Measurements from ENCODE around the gene SPSB1.

The SPSB1 gene

DNA sequence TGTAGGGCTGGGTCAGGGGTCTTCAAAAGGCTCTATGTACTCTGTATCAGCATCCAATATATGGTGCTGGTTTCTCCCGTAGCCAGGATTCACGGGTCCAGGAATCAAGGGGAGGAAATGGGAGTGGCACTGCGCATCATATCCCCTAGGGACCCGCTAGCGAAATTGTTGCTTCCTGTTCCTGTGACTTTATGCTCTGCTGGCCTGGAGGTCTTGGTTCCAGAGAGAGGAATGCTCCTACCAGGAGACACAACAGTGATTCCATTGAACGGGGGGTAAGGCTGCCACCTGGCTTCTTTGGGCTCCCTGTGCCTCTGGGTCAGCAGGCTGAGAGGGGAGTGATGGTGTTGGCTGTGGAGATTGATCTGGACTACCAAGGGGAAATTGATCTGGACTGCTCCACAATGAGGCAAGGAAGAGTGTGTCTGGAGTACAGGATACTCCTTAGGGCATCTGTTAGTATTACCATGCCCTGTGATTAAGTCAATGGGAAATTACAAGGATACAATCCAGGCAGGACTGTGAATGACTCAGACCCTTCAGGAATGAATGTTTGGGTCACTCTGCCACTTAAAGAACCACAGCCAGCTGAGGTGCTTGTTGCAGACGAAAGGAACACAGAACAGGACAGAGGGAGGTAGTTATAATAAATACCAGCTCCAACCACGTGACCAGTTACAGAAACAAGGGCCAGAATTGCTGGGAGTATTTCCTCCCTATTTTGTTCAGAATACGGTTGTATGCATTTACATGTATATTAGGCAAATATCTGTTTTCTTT, 10.2 kb downstream of the SPSB1 start:
- no peak for DNase-seq

DNA sequence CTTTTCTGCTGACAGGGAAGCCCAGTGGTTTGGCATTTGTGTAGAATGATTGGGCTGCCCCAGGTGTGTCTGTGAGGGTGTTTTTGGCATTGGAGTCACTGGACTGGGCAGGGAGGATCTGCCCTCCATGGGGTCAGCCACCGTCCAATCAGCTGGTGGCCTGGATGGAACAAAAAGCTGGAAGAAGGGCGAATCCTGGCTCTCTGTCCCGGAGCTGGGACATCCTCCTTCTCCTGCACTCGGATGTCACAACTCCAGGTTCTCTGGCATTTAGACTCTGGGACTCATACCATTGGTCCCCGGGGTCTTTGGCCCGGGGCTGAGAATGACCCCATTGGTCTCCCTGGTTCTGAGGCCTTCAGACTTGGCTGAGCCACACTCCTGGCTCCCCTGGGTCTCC, 11.2 kb downstream of the SPSB1 start:
- no peak for DNase-seq

DNA sequence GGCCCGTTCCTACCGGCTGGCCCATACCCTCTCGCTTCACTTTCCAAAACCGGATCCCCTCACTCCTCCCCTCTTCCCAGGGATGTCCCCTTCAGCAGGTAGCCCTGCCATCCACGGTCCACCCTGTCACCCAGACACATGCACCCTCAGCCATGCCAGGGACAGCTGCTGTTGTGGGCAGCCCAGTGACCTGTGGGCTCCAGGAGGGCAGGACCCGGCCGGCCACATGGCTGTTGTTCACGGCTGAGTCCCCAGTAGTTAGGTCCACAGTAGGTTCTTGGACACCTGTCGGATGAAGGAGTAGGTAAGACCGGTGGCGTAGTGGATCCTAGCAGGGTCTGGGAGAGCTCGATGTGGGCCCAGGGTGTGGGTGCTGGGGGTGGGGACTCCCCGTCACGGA, 12.5 kb downstream of the SPSB1 start:
- no peak for DNase-seq

DNA sequence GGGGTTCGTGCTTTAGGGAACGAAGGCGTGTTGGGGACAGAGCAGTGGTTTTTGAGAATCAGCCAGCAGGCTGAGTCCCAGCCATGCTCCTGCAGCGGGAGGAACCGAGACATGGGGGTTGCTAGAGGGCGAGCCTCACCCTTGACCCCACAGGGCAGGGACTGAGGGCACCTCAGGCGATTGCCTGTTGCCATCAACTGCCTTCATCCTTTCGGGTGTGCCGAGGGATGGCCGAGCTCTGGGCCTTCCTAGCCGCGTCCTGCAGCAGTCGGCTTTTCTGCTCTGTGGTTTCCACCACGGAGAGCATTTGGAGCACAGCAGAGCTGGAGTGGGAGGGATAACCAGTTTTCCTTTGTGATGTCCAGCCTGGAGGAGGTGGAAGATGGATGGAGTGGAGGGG, 13.3 kb downstream of the SPSB1 start:
- DNase-seq: no peak

DNA sequence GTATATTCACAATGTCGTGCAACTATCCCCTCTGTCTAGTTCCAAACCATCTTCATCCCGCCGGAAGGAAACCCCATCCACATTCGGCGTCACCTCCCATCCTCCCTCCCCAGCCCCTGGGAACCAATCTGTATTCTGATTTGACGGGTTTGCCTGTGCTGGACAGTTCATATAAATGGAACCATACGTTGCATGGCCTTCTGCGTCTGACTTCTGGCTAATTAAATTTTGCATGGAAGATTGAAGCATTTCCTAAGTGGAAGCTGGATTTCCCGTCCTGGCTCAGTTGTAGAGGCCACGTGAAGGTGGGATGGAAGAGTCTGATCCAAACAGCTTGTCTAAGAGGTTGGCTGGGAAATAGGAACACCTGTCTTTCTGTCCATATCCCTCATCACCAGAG, 14.6 kb downstream of the SPSB1 start:
- DNase-seq: no peak

DNA sequence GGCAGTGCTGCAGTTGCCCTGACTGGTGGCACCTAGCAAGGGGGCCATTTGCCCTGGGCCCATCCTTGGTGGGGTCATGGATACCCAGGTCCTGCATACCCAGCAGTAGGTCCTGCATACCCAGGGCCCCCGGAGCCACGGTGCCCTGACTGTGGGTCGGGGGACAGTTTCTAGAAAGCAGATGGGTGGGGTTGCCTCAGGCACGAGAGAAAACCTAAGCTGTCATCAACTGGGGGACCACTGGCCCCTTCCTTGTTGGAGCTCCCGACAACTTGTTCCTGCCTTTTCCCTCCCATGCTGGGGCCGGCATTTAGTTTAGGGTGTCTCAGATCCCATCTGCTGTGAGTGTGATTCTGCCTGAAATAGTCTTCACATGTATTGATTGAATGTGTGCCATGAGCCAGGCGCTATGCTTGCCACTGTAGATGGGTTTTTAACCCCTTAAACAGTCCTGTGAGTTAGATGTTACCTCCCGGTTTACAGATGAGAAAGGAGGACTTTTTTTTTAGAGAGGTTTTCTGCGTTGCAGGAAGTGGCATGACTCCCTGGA, 15.6 kb downstream of the SPSB1 start:
- no peak for DNase-seq

DNA sequence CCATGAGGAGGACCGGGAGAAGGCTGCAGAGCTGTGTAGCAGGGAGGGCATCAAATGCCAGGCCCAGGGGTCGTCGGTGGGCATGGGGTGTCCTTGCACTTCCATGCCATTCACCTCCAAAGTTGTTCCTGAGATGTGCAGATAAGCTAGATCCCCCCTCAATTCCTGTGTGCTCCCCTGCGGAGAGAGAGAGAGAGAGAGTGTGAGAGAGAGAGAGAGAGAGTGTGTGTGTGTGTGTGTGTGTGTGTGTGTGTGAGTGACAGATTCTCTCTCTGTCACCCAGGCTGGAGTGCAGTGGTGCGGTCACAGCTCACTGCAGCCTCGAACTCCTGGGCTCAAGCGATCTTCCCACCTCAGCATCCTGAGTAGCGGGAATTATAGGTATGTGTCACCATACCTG, 16.4 kb downstream of the SPSB1 start:
- DNase-seq: no peak

DNA sequence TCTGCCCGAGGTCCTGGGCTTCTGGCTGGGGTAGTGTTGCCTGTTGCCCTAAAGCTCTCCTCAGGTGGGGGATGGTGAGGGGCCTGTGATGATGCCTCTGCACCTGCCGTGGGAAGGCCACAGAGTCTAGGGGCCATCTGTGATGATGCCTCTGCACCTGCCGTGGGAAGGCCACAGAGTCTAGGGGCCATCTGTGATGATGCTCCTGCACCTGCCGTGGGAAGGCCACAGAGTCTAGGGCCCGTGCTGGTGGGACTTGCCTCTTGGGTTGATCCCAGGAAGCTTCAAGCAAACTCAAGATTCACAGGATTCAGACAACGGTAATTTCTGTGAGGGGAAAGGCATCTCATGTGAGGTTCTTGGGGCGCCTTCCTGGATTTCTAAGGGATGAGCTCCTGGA, 17.3 kb downstream of the SPSB1 start:
- DNase-seq: no peak

DNA sequence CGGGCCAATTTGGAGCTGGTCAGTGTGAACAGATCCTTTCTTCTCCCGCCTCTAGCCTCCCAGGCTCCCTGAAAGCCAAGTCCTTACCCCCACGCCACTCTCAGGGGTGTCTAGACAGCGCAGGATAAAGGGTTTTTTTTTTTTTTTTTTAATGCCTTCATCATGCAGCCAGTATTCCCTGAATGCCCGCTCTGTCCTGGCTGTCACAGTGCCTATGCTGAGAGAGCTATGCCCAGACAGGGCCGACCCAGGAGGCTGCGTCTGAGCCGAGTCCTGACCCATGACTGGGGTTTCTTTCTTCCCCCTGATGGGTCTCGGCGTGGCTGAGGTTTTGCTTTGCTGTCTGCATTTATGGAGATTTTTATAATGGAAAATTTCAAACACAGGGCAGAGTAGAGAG, 18.3 kb downstream of the SPSB1 start:
- no peak for DNase-seq

DNA sequence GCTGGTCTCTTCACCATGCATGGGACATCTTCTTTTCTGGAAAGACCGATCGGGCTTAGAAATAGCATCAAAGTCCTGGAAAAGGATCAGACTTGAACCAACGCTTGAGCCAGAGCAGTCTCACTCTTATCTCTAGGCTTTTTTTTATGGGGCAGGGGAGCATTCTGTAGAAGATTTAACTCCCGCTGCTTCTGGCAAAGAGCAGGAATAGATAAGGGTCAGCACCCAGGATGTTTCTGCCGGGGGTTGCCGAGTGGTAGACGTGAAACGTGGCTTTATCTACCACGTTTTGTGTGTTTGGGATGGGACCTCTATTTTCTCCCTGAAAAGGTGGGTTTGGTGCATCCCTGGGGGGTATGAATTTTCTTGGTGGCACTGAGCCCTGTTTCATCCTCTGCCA, 18.8 kb downstream of the SPSB1 start:
- no peak for DNase-seq

DNA sequence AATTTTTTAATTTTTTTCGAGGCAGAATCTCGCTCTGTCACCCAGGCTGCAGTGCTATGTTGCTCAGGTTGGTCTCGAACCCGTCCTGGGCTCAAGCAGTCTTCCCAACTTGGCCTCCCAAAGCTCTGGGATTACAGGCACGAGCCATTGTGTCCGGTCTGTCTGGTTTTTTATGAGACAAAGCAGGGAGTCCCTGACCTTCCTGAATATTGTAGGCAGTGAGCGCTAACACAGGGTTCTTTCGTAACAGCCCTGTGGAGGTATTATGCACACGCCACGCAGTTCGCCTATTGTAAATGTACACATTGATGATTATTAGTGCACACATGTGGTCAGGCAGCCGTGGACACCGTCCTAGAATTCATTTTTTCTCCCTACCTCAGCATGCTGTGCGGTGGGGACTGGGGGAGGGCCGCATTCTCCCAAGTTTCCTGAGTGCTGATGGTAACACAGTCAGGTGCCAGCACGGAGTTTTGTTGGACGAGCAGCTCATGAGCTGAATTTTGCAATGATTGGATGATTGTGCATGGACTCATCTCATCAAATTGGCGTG, 19.6 kb downstream of the SPSB1 start:
- no peak for DNase-seq

DNA sequence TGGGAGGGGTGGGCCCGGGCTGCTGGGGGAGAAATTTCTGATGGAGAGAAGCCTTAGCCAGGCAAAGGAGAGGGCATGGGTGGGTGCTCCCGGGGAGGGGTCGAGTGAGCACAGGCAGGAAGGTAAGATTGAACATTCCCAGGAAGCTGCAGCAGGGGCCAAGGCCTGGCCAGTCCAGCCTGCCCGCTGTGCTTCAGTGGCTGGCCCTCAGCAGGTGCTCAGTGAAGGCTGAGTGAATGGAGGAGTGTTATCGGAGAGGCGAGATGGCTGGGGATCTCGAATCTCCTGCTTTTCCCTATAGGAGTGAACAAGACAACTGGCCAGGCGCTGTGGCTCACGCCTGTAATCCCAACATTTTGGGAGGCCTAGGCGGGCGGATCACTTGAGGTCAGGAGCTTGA, 20.9 kb downstream of the SPSB1 start:
- no peak for DNase-seq

DNA sequence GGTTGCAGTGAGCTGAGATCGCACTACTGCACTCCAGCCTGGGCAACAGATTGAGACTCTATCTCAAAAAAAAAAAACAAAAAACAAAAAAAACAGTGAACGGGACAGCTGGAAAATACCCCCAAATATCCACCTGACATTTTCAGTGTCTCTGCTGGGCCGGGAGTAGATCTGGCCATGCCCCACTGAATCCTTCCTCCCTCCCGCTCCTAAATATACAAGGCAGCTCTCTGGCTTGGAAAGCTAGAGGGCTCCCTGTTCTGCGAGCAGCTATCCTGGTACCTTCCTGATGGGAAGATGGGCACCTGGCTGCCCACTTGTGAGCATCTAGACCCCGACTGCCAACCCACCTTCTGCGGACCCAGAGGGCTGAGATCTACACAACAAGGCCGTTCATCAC, 21.4 kb downstream of the SPSB1 start:
- no peak for DNase-seq

DNA sequence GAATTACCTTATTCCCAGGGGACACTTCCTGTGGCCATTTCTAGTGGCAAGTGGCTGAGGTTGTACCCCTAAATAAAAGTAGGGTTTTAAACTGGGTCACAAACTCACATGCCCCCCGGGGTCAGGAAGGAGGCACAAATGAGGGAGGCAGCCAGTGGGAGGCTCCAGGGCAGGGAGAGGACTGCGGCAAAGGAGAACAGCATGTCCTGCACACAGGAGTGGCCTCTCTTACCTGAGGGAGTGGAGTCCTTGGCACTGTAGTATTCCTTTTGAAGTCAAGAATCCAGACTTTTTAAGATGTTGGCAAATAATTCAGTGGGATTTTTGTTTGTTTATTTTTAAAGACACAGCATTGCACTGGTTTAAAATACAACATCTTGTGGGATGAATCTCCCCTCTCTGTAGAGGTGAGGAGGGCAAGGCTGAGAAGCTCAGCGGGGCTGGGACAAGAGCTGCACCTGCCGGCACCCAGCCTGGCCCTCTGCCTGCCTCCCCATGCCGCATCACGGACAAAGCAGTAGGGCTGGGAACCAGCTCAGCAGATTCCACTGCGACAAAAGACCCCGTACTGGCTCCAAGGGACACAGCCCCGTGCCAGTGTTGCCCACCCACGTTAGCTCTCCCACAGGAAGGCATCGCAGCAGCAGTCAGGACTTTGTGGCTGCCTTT, 22.2 kb downstream of the SPSB1 start:
- DNase-seq: no peak

DNA sequence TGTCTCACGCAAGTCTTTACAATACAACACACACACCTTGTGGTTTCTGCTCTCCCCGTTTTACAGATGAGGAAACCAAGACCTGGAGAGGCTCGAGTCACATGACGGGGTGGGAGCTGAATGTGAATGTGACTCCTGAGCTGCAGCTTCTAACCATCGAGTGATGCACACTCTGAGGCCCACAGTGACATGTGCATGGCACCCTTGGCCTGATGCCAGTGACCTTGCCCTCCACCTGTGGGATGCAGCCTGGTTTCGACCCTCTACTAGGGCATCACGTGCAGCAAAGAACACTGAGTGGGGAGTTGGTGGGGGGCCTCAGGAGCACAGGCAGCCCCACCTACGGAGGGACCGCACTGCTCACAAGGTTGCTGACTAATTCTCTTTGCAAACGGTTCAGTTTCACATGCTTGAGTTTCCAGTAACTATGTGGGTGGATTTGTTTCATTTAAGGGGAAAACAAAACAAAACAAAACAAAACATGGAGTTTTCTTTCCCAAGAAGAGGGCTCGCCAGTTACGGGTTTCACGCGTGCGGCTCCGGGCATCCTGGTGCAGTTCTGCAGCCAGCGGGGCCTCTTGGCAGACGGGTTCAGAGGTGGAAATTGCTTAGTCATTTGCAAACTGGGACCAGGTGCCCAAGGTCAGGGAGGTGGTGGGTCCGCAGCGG, 22.9 kb downstream of the SPSB1 start:
- DNase-seq: no peak

DNA sequence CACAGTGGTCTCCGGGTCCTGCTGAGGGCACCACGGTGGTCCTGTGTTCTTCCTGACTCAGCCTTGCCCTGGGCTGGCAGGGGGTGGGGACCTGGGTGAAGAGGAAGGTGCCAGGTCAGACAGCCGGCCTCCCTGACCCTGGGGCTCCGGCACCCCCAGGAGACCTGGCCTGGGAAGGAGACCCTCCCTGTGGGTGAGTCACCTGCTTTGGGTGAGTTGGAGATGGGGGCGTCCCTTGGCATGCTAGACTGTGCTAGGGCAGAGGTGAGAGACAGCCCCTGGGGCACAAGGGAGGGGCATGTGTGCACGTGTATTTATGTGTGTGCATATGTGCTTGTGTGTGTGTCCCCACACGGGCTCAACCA, 23.4 kb downstream of the SPSB1 start:
- no peak for DNase-seq

DNA sequence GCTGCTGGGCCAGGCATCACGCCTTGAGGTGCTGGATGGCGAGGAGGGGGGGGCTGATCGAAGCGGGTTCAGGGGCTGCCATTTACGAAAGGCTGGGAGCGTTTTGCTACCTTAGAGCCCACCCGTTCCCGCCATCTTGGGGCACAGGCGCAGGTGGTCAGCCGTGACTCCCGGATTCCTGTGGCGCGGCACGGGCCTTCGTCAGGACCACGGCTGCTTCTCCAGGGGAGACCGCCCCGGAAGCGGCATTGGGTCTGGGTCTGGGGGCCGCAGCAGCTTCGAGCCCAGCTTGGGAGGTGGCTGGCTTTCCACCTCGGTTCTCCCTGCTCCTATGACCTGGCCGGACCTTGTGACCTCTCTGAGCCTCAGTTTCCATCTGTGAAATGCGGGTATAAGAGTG, 23.8 kb downstream of the SPSB1 start:
- DNase-seq: no peak

DNA sequence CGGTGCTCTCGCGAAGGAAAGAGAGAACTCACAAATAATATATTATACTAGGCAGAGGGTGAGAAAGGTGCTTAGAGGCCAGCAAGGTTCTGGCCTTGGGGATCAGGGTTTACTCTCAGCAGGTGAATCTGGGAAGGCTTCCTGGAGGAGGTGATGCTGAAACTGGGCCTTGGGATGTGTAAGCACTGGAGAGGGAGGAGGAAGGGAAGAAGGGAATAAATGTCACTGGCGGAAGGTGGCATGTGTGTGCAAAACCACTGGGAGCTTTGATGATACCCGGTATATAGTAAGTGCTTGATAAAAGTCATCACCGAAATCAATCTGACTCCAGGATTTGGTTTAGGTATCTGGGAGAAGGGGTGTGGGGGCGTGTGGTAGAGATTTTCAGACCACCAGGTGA, 24.4 kb downstream of the SPSB1 start:
- DNase-seq: no peak

DNA sequence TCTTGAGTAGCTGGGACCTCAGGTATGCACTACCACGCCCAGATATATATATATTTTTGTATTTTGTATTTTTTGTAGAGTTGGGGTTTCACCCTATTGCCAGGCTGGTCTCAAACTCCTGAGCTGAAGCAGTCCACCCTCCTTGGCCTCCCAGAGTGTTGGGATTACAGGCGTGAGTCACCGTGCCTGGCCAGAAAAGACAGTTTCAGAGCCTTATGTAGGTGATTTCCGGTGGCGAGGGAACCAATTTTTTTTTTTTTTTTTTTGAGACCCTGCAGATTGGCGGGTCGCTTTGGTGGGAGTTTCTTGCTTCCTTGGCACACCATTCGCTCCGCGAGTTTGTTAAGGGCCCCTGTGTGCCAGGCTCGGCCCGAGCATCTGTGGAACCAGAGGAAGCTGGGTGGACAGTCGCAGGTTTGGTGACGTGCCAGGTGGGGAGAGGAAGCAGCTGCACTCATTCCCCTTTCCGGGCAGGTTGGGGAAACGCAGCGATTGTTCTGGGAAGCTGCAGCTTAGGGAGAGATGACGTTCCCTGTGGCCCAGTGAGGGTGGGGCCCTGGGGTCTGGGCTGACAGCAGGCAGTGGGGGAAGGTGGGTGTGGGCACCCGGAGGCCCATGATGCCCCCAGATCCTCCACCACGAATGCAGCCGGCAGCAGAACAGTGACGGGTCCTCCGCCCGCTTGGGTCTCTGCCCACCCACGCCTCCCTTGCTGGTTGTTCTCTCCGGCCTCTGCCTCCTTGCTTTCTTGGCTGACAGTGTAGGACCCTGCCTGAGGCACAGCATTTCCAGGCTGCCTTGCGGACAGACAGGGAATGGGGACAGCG, 25.1 kb downstream of the SPSB1 start:
- DNase-seq: no peak

DNA sequence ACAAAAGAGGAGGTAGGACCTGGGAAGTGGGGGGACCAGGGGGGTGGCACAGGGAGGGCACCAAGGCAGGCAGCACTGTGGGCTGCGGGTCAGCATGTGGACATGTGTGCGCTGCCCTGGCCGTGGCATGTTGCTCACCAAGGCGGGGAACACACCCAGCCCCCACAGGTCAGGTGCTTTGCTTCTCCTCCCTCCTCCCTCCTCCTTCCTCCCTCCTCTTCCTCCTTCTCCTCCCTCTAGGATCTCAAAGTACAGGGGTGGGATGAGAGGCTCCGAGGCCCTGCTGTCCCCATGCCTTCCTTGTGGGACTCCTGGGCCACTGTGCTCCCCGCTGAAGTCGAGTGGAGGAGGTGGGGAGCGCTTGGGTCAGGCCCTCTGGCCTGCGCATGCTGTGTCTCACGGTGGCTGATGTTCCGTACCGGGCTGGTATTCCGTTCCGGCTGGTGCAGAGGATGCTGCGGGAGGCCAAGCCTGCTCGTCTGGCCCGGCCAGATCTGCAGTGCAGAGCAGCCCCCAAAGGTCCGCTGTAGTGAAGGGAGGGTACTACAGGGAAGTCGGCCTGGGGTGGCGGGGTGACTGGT, 26.6 kb downstream of the SPSB1 start:
- DNase-seq: no peak

DNA sequence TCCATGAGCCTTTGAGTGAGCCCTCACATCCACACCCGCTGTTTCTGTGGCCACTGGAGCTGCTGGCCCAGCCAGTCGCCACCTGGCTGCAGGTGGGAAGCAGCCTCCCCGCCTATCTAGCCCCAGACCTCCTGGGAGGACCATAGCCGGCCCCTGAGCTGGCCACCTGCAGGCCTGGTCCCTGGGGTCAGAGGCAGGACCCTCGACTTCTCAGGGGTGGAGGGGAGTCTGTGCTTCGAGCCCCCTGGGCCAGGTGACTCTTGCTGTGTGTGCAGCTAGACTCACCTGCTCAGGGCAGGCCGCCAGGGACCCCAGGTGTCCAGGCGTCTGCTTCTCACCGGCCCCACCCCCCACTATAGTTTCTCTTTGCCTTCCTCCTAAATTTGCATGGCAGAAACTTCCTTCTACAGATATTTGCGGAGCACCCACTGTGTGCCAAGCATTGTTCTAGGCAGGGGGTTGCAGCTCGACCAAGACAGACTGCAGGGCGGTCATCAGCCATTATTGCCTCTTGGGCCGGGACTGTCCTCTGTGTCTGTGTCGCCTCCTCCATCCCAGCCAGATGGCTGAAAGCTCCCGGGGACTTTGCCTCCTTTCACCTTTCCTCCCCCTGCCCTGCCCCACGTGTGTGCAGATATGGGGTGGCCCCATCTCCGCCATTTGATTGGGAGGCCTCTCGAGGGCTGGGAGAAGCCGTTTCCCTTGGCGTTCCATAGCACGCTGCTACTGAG, 27.3 kb downstream of the SPSB1 start:
- DNase-seq: no peak

All from activated T-cell treated with anti-CD3 and anti-CD28 coated beads, Interleukin-2, amount 50 U/mL, for 1 hour (primary cell).